ENCODE measurements around the gene ADAMTS16. TPM values are rescaled to one million over a fixed set of nuclear protein-coding genes. Genes with fewer than 3 reads are reported as not detected.

Gene ADAMTS16
- total RNA-seq, 2 donors from 2014 or later, result not detected

GRCh38 chr5:5156471-5157082 lies 16.4 kb downstream of the ADAMTS16 start:
- Mint-ChIP-seq H3K9me3 (peaks cover 3% of the 10 kb centered on the region), H3K27me3 (peaks cover 8% of the 10 kb centered on the region), H3K27ac (no peak overlapping the region), H3K36me3 (ENCODE audit: low read depth) (no peaks in the 10 kb centered on the region), H3K4me1 (no peaks in the 10 kb centered on the region), H3K4me3 (no peak overlapping the region)
- ATAC-seq (replicated peaks), result no peak

- Mint-ChIP-seq H3K27ac (no peak overlapping the region), H3K4me1 (no peaks in the 10 kb centered on the region), H3K27me3 (peaks cover 11% of the 10 kb centered on the region), H3K4me3 (no peak overlapping the region), H3K36me3 (ENCODE audit: low read depth) (no peaks in the 10 kb centered on the region), H3K9me3 (peaks cover 3% of the 10 kb centered on the region)
- no peak for ATAC-seq (replicated peaks)
Observed at GRCh38 chr5:5158472-5158895, 18.4 kb downstream of the ADAMTS16 start.

- peaks cover 7% of the 10 kb centered on the region for H3K27me3 Mint-ChIP-seq
- no peak overlapping the region for H3K4me3 Mint-ChIP-seq
- H3K9me3 Mint-ChIP-seq, result peaks cover 3% of the 10 kb centered on the region
- no peak for ATAC-seq (replicated peaks)
- no peaks in the 10 kb centered on the region for H3K36me3 Mint-ChIP-seq (ENCODE audit: low read depth)
- H3K4me1 Mint-ChIP-seq, result no peaks in the 10 kb centered on the region
- H3K27ac Mint-ChIP-seq, result no peak overlapping the region
Observed at GRCh38 chr5:5159282-5160103, 19.4 kb downstream of the ADAMTS16 start.

- H3K4me3 Mint-ChIP-seq, result no peak overlapping the region
Observed at GRCh38 chr5:5164163-5164562, 24.0 kb downstream of the ADAMTS16 start.

GRCh38 chr5:5165541-5166002 lies 25.4 kb downstream of the ADAMTS16 start:
- no peak for ATAC-seq (replicated peaks)
- no peaks in the 10 kb centered on the region for H3K9me3 Mint-ChIP-seq

More at GRCh38 chr5:5164163-5164562, 24.0 kb downstream of the ADAMTS16 start:
- Mint-ChIP-seq H3K4me1 (no peaks in the 10 kb centered on the region), H3K27me3 (peaks cover 3% of the 10 kb centered on the region), H3K27ac (no peak overlapping the region), H3K9me3 (no peaks in the 10 kb centered on the region), H3K36me3 (ENCODE audit: low read depth) (no peaks in the 10 kb centered on the region)
- ATAC-seq (replicated peaks), result no peak

GRCh38 chr5:5169466-5169865 lies 29.3 kb downstream of the ADAMTS16 start:
- no peaks in the 10 kb centered on the region for H3K36me3 Mint-ChIP-seq (ENCODE audit: low read depth)
- H3K9me3 Mint-ChIP-seq, result no peaks in the 10 kb centered on the region
- no peak overlapping the region for H3K27ac Mint-ChIP-seq
- H3K4me1 Mint-ChIP-seq, result no peaks in the 10 kb centered on the region
- no peak for ATAC-seq (replicated peaks)
- no peak overlapping the region for H3K4me3 Mint-ChIP-seq
- H3K27me3 Mint-ChIP-seq, result peaks cover 4% of the 10 kb centered on the region

More at GRCh38 chr5:5165541-5166002, 25.4 kb downstream of the ADAMTS16 start:
- Mint-ChIP-seq H3K27ac (no peak overlapping the region), H3K27me3 (peaks cover 3% of the 10 kb centered on the region), H3K4me3 (no peak overlapping the region), H3K36me3 (ENCODE audit: low read depth) (no peaks in the 10 kb centered on the region), H3K4me1 (no peaks in the 10 kb centered on the region)

GRCh38 chr5:5178136-5178535 lies 38.0 kb downstream of the ADAMTS16 start:
- no peak for ATAC-seq (replicated peaks)
- Mint-ChIP-seq H3K27ac (no peak overlapping the region), H3K4me3 (no peak overlapping the region), H3K36me3 (ENCODE audit: low read depth) (no peaks in the 10 kb centered on the region), H3K4me1 (peaks cover 4% of the 10 kb centered on the region), H3K27me3 (peaks cover 32% of the 10 kb centered on the region), H3K9me3 (no peaks in the 10 kb centered on the region)

GRCh38 chr5:5178580-5178979 lies 38.5 kb downstream of the ADAMTS16 start:
- peaks cover 37% of the 10 kb centered on the region for H3K27me3 Mint-ChIP-seq
- H3K36me3 Mint-ChIP-seq (ENCODE audit: low read depth), result no peaks in the 10 kb centered on the region
- H3K27ac Mint-ChIP-seq, result no peak overlapping the region
- no peak overlapping the region for H3K4me3 Mint-ChIP-seq
- no peak for ATAC-seq (replicated peaks)
- no peaks in the 10 kb centered on the region for H3K9me3 Mint-ChIP-seq
- H3K4me1 Mint-ChIP-seq, result peaks cover 8% of the 10 kb centered on the region

GRCh38 chr5:5179079-5179478 lies 38.9 kb downstream of the ADAMTS16 start:
- Mint-ChIP-seq H3K36me3 (ENCODE audit: low read depth) (no peaks in the 10 kb centered on the region), H3K27me3 (peaks cover 37% of the 10 kb centered on the region), H3K4me3 (no peak overlapping the region), H3K4me1 (peaks cover 9% of the 10 kb centered on the region), H3K27ac (no peak overlapping the region), H3K9me3 (no peaks in the 10 kb centered on the region)
- no peak for ATAC-seq (replicated peaks)

GRCh38 chr5:5179597-5179996 lies 39.5 kb downstream of the ADAMTS16 start:
- no peak for ATAC-seq (replicated peaks)
- Mint-ChIP-seq H3K27ac (no peak overlapping the region), H3K4me3 (no peak overlapping the region), H3K4me1 (peaks cover 9% of the 10 kb centered on the region), H3K9me3 (no peaks in the 10 kb centered on the region), H3K36me3 (ENCODE audit: low read depth) (no peaks in the 10 kb centered on the region), H3K27me3 (peaks cover 34% of the 10 kb centered on the region)

GRCh38 chr5:5181650-5182324 lies 41.7 kb downstream of the ADAMTS16 start:
- no peak for ATAC-seq (replicated peaks)
- Mint-ChIP-seq H3K27ac (no peak overlapping the region), H3K4me3 (no peak overlapping the region), H3K36me3 (ENCODE audit: low read depth) (no peaks in the 10 kb centered on the region), H3K9me3 (no peaks in the 10 kb centered on the region), H3K4me1 (peaks cover 9% of the 10 kb centered on the region), H3K27me3 (peaks cover 32% of the 10 kb centered on the region)

GRCh38 chr5:5182508-5183188 lies 42.5 kb downstream of the ADAMTS16 start:
- no peaks in the 10 kb centered on the region for H3K36me3 Mint-ChIP-seq (ENCODE audit: low read depth)
- H3K27ac Mint-ChIP-seq, result no peak overlapping the region
- no peak for ATAC-seq (replicated peaks)
- no peak overlapping the region for H3K4me3 Mint-ChIP-seq
- no peaks in the 10 kb centered on the region for H3K9me3 Mint-ChIP-seq
- peaks cover 33% of the 10 kb centered on the region for H3K27me3 Mint-ChIP-seq
- peaks cover 9% of the 10 kb centered on the region for H3K4me1 Mint-ChIP-seq

GRCh38 chr5:5183189-5183699 lies 43.1 kb downstream of the ADAMTS16 start:
- H3K27ac Mint-ChIP-seq, result no peak overlapping the region
- no peaks in the 10 kb centered on the region for H3K36me3 Mint-ChIP-seq (ENCODE audit: low read depth)
- H3K27me3 Mint-ChIP-seq, result peaks cover 33% of the 10 kb centered on the region
- ATAC-seq (replicated peaks), result no peak
- peaks cover 9% of the 10 kb centered on the region for H3K4me1 Mint-ChIP-seq
- H3K9me3 Mint-ChIP-seq, result no peaks in the 10 kb centered on the region
- H3K4me3 Mint-ChIP-seq, result no peak overlapping the region

GRCh38 chr5:5183933-5184332 lies 43.8 kb downstream of the ADAMTS16 start:
- H3K27ac Mint-ChIP-seq, result no peak overlapping the region
- no peak for ATAC-seq (replicated peaks)
- H3K9me3 Mint-ChIP-seq, result no peaks in the 10 kb centered on the region
- H3K36me3 Mint-ChIP-seq (ENCODE audit: low read depth), result no peaks in the 10 kb centered on the region
- H3K27me3 Mint-ChIP-seq, result peaks cover 33% of the 10 kb centered on the region
- H3K4me1 Mint-ChIP-seq, result peaks cover 9% of the 10 kb centered on the region
- H3K4me3 Mint-ChIP-seq, result no peak overlapping the region
